Kidney (tissue), 14 donors: ENCODE measurements around the gene NGDN. TPM values are rescaled to one million over a fixed set of nuclear protein-coding genes. Genes with fewer than 3 reads are reported as not detected.
A peak's percentile ranks its signal among the peaks of the same experiment; 100 is the strongest.
"Not testable (repeated sequence)": the region's sequence is repeated elsewhere in the genome, so short reads cannot be mapped to it uniquely, and the experiment has no call there.

ENCODE experiments used
- DNase-seq, 5 donors: peaks; one replicate each; pipeline ENCODE4 v3.0.0-alpha.2; 2013 to 2020
- FAIRE-seq: peaks from 2 replicates; lab custom pipeline; 2012; peaks lifted over from hg19 to GRCh38; lab: Jason Lieb, UNC
- H3K27ac ChIP-seq, 2 donors: one replicate each; pipeline ENCODE4 v1.7.0; 2013; ENCODE audit warnings: low read depth in 2 of 2, low read length in 2 of 2, inconsistent platforms in 1 of 2
- H3K27me3 ChIP-seq: one replicate; pipeline ENCODE4 v1.7.1; 2013; ENCODE audit warnings: low read length, inconsistent platforms; ENCODE audit not compliant: control insufficient read depth, insufficient read depth
- H3K36me3 ChIP-seq, 3 donors: one replicate each; pipeline versions ENCODE4 v1.7.0 to v1.7.1; 2013; ENCODE audit warnings: low read length in 3 of 3, control low read depth in 1 of 3, inconsistent platforms in 1 of 3; ENCODE audit not compliant: insufficient read depth in 3 of 3, control insufficient read depth in 2 of 3
- H3K4me1 ChIP-seq, 3 donors: one replicate each; pipeline versions ENCODE4 v1.7.0 to v1.7.1; 2013; ENCODE audit warnings: low read length in 3 of 3, inconsistent platforms in 1 of 3, low read depth in 1 of 3; ENCODE audit not compliant: control insufficient read depth in 2 of 3, insufficient read depth in 2 of 3
- H3K4me3 ChIP-seq, 3 donors: one replicate each; pipeline versions ENCODE4 v1.7.0 to v1.8.1; 2013; ENCODE audit warnings: low read length in 3 of 3, control low read depth in 1 of 3, inconsistent platforms in 1 of 3
- H3K9ac ChIP-seq, 3 donors: one replicate each; pipeline versions ENCODE4 v1.7.0 to v1.7.1; 2013; ENCODE audit warnings: low read length in 3 of 3, control low read depth in 1 of 3, inconsistent platforms in 1 of 3
- H3K9me3 ChIP-seq, 3 donors: one replicate each; pipeline versions ENCODE4 v1.7.0 to v1.7.1; 2013; ENCODE audit warnings: low read length in 3 of 3, control low read depth in 1 of 3, inconsistent platforms in 1 of 3; ENCODE audit not compliant: control insufficient read depth in 2 of 3, insufficient read depth in 1 of 3
- intact Hi-C: fragments of 100-400 bp; cut with DNase I; formaldehyde crosslinking; loops from one replicate; pipeline ENCODE4 v1.11.1; 2022
- polyA plus RNA-seq: library from polyadenylated mRNA; stranded (reverse); fragments of 350-450 nt; fragmentation: Illumina TruSeq; extraction: RNeasy Lipid Tissue Mini Kit (QIAGEN cat#74804); gene quantifications from one replicate; pipeline ENCODE4 v1.2.3, GENCODE V29; 2014; ENCODE audit warnings: low read depth, low replicate concordance; ENCODE audit not compliant: insufficient read depth
- total RNA-seq: library from RNA; stranded (reverse); fragmentation: NEBNext Ultra II Directional; extraction: Animal tissue kit (Norgen Biotek cat#: 25700); gene quantifications from one replicate; pipeline ENCODE4 v1.2.1, GENCODE V29; 2021
- TF ChIP-seq, protein P1 (sequence below): IDR thresholded peaks from 3 replicates; pipeline ENCODE4 v1.5.1; 2012; ENCODE audit warnings: mild to moderate bottlenecking, moderate library complexity, borderline replicate concordance; ENCODE audit not compliant: insufficient read depth; ENCODE audit errors: extremely low read depth
- donor health status: control.
- donor health status: control.
- donor health status: control.
- donor health status: control.
- donor health status: control.
- donor health status: DM: yes; HTN: yes; CAD: no.
- donor health status: Normal renal cell carcinoma (clear cell type).

The NGDN gene
- total and polyA plus RNA-seq, 2 donors from 2014 or later = 35.6 to 37.6 TPM

DNA sequence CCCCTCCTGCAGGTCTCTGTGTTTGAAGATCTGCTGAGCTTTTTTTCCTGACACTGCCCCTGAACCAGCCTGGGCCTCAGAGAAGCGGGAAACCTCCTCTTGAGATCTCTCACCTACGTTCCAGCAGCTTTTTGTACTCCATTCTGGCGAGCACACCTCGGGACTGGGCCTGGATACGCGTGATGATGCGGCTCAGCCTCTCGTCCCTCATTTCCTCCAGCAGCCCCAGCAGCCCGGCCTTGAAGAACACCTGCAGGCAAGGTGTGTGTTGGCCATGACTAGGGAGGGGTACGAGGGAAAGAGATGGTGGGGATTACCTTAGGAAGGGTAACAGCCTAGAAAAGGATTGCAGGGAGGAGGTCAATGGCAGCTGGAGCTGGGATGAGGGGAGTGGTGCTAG, 44.3 kb upstream of the NGDN start:
- Histone ChIP-seq H3K9ac (no peak overlapping the region), H3K27ac (no peak overlapping the region), H3K4me1 (no peaks in the 10 kb centered on the region), H3K36me3 (no peaks in the 10 kb centered on the region), H3K9me3 (no peaks in the 10 kb centered on the region), H3K4me3 (no peak overlapping the region), H3K27me3 (no peaks in the 10 kb centered on the region)
- DNase-seq = peak in 1 of 5 donors; percentile 44
- TF ChIP-seq, protein P1, sequence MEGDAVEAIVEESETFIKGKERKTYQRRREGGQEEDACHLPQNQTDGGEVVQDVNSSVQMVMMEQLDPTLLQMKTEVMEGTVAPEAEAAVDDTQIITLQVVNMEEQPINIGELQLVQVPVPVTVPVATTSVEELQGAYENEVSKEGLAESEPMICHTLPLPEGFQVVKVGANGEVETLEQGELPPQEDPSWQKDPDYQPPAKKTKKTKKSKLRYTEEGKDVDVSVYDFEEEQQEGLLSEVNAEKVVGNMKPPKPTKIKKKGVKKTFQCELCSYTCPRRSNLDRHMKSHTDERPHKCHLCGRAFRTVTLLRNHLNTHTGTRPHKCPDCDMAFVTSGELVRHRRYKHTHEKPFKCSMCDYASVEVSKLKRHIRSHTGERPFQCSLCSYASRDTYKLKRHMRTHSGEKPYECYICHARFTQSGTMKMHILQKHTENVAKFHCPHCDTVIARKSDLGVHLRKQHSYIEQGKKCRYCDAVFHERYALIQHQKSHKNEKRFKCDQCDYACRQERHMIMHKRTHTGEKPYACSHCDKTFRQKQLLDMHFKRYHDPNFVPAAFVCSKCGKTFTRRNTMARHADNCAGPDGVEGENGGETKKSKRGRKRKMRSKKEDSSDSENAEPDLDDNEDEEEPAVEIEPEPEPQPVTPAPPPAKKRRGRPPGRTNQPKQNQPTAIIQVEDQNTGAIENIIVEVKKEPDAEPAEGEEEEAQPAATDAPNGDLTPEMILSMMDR = no peak
- intact Hi-C loops = no loop called here
- no peak for FAIRE-seq

DNA sequence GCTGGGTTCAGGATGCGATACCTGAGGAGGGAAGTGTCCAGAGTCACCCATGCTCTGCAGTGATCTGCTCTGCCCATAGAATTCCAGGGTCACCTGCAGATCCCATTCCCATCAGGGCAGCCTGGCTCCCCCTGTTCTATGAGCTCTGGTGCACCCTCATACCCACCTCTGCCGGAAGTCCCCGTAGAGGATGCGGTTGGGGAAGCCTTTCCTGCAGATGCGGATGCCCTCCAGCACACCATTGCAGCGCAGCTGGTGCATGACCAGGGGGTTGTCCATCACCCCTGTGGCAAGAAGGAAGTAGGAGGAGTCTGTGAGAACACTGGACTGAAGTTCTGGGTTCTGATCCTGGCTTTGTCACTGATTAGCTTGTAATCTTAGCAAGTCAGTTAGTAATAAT, 43.7 kb upstream of the NGDN start:
- H3K9me3 ChIP-seq, H3K36me3 ChIP-seq, H3K27ac ChIP-seq, intact Hi-C loops, H3K4me3 ChIP-seq, H3K9ac ChIP-seq, H3K27me3 ChIP-seq, H3K4me1 ChIP-seq, FAIRE-seq: not testable (repeated sequence)
- DNase-seq = peak in 1 of 5 donors; percentile 14

DNA sequence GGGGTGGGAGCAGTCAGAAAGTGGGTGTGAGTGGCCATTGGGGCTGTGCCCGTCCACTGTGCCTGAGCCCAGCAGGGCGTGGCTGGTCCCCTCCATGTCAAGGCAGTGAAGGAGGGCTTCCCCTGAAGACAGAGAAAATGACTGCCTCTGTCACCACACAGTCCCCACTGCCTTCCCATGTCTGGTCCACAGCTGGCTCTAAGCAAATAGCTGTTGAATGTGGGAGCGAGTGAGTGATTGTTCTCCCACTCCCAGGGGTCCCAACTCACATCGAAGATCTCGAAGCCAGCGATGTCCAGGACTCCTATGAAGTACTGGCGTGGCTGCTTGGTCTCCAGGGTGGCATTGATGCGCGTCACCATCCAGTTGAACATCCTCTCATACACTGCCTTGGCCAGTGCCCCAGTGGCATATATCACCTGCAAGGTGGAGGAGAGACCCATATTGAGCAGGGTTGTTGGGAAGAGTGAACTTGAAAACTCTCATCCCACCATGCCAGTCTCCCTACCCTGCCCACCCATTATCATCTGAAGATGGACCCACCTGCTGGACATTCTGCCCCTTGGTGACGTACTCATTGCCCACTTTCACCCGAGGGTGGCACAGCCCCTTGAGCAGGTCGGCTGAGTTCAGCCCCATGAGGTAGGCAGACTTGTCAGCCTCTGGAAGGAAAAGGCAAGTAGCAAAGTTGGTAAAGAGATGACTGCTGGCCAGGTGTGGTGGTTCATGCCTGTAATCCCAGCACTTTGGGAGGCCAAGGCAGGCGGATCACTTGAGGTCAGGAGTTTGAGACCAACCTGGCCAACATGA, 40.6 kb upstream of the NGDN start:
- Histone ChIP-seq H3K27me3 (no peaks in the 10 kb centered on the region), H3K9me3 (no peaks in the 10 kb centered on the region), H3K4me1 (no peaks in the 10 kb centered on the region), H3K9ac (no peak overlapping the region), H3K27ac (no peak overlapping the region), H3K36me3 (no peaks in the 10 kb centered on the region), H3K4me3 (no peak overlapping the region)
- FAIRE-seq (no peak), DNase-seq (no peak)
- TF ChIP-seq, protein P1 = no peak
- intact Hi-C loops = no loop called here

DNA sequence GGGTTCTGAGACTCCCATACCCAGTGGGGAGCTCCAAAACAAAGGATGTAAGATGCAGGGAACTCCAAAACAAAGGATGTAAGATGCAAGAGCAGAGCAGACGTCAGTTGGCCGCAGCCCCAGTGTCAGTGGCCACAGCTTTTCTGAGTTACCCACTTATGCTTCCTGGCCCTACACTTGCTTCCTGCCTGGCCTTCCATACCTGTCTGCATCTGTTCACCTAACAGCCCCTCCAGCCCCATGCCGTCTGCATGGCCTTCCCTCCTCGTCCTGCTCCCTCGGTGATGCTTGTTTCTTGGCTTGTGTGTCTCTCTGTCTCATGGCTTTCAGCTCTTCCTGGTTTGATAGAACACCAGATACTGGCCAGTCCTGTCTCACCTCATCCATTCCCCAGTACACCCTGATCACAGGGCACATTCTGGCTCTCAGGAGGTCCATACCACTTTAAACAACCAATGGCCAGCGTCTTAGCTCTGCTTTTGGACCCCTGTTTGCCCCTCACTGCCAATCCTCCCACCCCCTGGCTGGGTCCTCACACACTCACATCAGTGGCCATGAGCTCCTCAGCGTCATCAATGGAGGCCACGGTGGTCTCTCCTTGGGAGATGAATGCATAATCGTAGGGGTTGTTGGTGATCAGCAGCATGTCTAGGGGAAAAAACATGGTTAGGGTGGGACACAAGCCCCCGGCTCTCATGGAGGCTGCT, 39.3 kb upstream of the NGDN start:
- H3K27ac ChIP-seq = no peak overlapping the region
- H3K4me3 ChIP-seq = no peak overlapping the region
- intact Hi-C loops = no loop called here
- H3K4me1 ChIP-seq = no peaks in the 10 kb centered on the region
- H3K36me3 ChIP-seq = no peaks in the 10 kb centered on the region
- DNase-seq (no peak), FAIRE-seq (no peak)
- no peaks in the 10 kb centered on the region for H3K27me3 ChIP-seq
- no peaks in the 10 kb centered on the region for H3K9me3 ChIP-seq
- TF ChIP-seq, protein P1 = no peak
- no peak overlapping the region for H3K9ac ChIP-seq
